Upper lobe of left lung (tissue), 6 donors: ENCODE results near the gene INTS11. TPM values are rescaled to one million over a fixed set of nuclear protein-coding genes. Genes with fewer than 3 reads are reported as not detected.
A peak's percentile ranks its signal among the peaks of the same experiment; 100 is the strongest.
"Not testable (repeated sequence)": the region's sequence is repeated elsewhere in the genome, so short reads cannot be mapped to it uniquely, and the experiment has no call there.

Source experiments
- ATAC-seq, 2 donors: fragments of 200-7000 bp; cut with Tn5 transposase; one replicate each; pipeline ENCODE4 v1.9.1; 2022; ENCODE audit warnings: mild to moderate bottlenecking in 2 of 2, moderate library complexity in 2 of 2; ENCODE audit not compliant: low FRiP score in 2 of 2
- DNase-seq, 2 donors: peaks; one replicate each; pipeline ENCODE4 v3.0.0-alpha.2; 2019 to 2020
- H3K27ac ChIP-seq, 4 donors: fragments of 200-600 bp; sonication (generic); one replicate each; pipeline ENCODE4 v1.5.1; 2016 to 2019
- H3K27me3 ChIP-seq, 4 donors: fragments of 200-600 bp; sonication (generic); one replicate each; pipeline ENCODE4 v1.5.1; 2017 to 2019
- H3K36me3 ChIP-seq, 4 donors: fragments of 200-600 bp; sonication (generic); one replicate each; pipeline ENCODE4 v1.5.1; 2016 to 2019
- H3K4me1 ChIP-seq, 4 donors: fragments of 200-600 bp; sonication (generic); one replicate each; pipeline ENCODE4 v1.5.1; 2018 to 2019
- H3K4me3 ChIP-seq, 4 donors: fragments of 200-600 bp; sonication (generic); one replicate each; pipeline ENCODE4 v1.5.1; 2017 to 2019; ENCODE audit warnings: mild to moderate bottlenecking in 2 of 4, moderate library complexity in 1 of 4
- H3K9me3 ChIP-seq, 4 donors: fragments of 200-600 bp; sonication (generic); one replicate each; pipeline ENCODE4 v1.5.1; 2018 to 2019
- EP300 ChIP-seq, 4 donors: sonication (generic); formaldehyde crosslinking; IDR thresholded peaks; one replicate each; pipeline ENCODE4 v1.5.1; 2017; ENCODE audit warnings: antibody characterized with exemption in 4 of 4, control low read depth in 2 of 4
- POLR2A ChIP-seq, 4 donors: fragments of 450-650 bp; IDR thresholded peaks; one replicate each; pipeline ENCODE4 v1.5.1; 2016 to 2017; ENCODE audit warnings: antibody characterized with exemption in 4 of 4, mild to moderate bottlenecking in 2 of 4
- POLR2AphosphoS5 ChIP-seq, 2 donors: sonication (generic); formaldehyde crosslinking; IDR thresholded peaks; one replicate each; pipeline ENCODE4 v1.5.1; 2017; ENCODE audit warnings: antibody characterized with exemption in 2 of 2
- WGBS, 2 donors: methylation state at CpG; one replicate each; pipeline ENCODE4 v1.1.5; 2017 to 2018; 5-methylcytosine and 5-hydroxymethylcytosine counted together
- total RNA-seq, 6 donors: library from RNA; depleted of rRNA in 4 of 6; stranded (reverse); fragments of >200 nt in 4 of 6; gene quantifications; one replicate each; pipeline versions ENCODE4 v1.1.0 to v1.2.1, GENCODE V29; 2016 to 2021
- TF ChIP-seq, protein P1 (sequence below), 6 experiments: fragments of 450-650 bp in 4 of 6; fragments of 200-600 bp in 2 of 6; sonication (generic) in 2 of 6; IDR thresholded peaks; one replicate each; pipeline ENCODE4 v1.5.1; 2016 to 2019; ENCODE audit warnings: antibody characterized with exemption in 6 of 6
- donor health status: DM: no; HTN: no; CAD: no; lungs with moderate emphysema.
- donor health status: DM: no; HTN: yes; CAD: no; lungs with severe emphysema.

Gene INTS11
- total RNA-seq, 6 donors from 2014 or later, result 71.7 to 267 (median 90.5) TPM

DNA sequence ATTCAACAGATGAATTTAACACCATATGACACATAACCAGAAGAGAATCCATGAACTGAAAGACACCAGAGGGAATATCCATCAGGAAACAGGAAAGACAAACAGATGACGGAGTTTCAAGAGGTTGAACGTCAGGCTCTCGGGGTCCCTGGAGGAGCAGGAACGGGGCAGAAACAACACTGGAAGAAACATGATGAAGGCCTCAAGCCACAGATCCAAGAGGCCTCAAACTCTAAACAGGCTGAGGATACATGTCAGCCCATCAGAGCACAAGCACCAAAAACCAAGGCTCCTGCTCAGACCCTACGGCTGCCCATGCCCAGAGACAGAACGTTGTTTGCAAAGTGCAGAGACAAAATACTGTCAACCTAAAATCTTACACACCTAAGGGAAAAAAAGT is 7.0 kb downstream of the INTS11 start:
- H3K27ac ChIP-seq, result peak overlapping the region in 1 of 4 donors; percentile 51
- DNase-seq, result no peak
- H3K4me3 ChIP-seq, result no peak overlapping the region
- 85 to 87% methylated on average over 6 of the region's 6 CpGs for WGBS, 2 donors
- no peak for ATAC-seq
- TF ChIP-seq POLR2A (IDR thresholded peaks at IDR 0.05), result no peak
- no peak for TF ChIP-seq POLR2AphosphoS5 (IDR thresholded peaks at IDR 0.05)
- TF ChIP-seq EP300 (IDR thresholded peaks at IDR 0.05), result no peak
- TF ChIP-seq, protein P1, sequence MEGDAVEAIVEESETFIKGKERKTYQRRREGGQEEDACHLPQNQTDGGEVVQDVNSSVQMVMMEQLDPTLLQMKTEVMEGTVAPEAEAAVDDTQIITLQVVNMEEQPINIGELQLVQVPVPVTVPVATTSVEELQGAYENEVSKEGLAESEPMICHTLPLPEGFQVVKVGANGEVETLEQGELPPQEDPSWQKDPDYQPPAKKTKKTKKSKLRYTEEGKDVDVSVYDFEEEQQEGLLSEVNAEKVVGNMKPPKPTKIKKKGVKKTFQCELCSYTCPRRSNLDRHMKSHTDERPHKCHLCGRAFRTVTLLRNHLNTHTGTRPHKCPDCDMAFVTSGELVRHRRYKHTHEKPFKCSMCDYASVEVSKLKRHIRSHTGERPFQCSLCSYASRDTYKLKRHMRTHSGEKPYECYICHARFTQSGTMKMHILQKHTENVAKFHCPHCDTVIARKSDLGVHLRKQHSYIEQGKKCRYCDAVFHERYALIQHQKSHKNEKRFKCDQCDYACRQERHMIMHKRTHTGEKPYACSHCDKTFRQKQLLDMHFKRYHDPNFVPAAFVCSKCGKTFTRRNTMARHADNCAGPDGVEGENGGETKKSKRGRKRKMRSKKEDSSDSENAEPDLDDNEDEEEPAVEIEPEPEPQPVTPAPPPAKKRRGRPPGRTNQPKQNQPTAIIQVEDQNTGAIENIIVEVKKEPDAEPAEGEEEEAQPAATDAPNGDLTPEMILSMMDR (IDR thresholded peaks at IDR 0.05), result no peak
- peaks cover 14 to 34% (median 20%) of the 10 kb centered on the region in 4 donors for H3K4me1 ChIP-seq
- no peaks in the 10 kb centered on the region for H3K9me3 ChIP-seq
- H3K27me3 ChIP-seq, result no peaks in the 10 kb centered on the region
- peaks cover 13 to 77% (median 52%) of the 10 kb centered on the region in 4 donors for H3K36me3 ChIP-seq

DNA sequence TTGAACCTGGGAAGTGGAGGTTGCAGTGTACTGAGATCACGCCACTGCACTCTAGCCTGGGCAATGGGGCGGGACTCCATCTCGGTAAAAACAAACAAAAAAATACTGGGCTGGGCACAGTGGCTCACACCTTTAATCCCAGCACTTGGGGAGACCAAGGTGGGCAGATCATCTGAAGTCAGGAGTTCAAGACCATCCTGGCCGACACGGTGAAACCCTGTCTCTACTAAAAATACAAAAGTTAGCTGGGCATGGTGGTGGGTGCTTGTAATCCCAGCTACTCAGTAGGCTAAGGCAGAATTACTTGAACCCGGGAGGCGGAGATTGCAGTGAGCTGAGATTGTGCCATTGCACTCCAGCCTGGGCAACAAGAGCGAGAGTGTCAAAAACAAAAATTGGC is 8.3 kb downstream of the INTS11 start:
- Histone ChIP-seq H3K4me1 (peaks cover 11 to 23% (median 15%) of the 10 kb centered on the region in 4 donors), H3K36me3 (peaks cover 15 to 87% (median 64%) of the 10 kb centered on the region in 4 donors)
- DNase-seq, H3K27me3 ChIP-seq, H3K27ac ChIP-seq, H3K9me3 ChIP-seq, H3K4me3 ChIP-seq, ATAC-seq: not testable (repeated sequence)
- WGBS, 2 donors, result 89 to 92% methylated on average over 8 of the region's 8 CpGs

DNA sequence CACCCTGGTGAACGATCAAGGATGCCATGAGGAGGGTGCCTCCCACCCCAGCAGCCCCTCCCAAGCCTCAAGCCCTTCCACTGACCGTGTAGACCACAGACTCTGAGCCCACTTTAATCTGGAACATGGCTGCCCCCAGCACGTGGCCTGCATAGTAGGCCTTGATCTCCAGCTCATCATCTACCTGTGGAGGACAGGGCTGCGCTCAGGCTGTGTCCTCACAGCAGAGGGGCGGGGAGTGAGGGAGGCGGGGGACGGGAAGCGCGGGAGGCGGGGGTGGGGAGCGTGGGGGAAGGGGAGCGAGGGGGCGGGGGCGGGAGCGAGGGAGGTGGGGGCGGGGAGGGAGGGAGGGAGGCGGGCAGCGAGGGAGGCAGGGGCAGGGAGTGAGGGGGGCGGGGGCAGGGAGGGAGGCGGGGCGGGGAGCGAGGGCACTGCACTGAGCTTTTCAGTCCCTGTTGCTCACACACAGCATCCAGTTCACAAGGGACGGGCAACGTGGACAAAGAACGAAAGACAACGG is 9.0 kb downstream of the INTS11 start:
- Histone ChIP-seq H3K36me3 (peaks cover 19 to 89% (median 68%) of the 10 kb centered on the region in 4 donors), H3K4me3 (no peak overlapping the region), H3K4me1 (peaks cover 9 to 16% (median 15%) of the 10 kb centered on the region in 4 donors), H3K27me3 (no peaks in the 10 kb centered on the region), H3K9me3 (no peaks in the 10 kb centered on the region), H3K27ac (no peak overlapping the region)
- WGBS, 2 donors, result 81 to 85% methylated on average over 9 to 14 of the region's 26 CpGs
- TF ChIP-seq, protein P1 (IDR thresholded peaks at IDR 0.05), result no peak
- TF ChIP-seq POLR2AphosphoS5 (IDR thresholded peaks at IDR 0.05) (no peak), EP300 (IDR thresholded peaks at IDR 0.05) (no peak), POLR2A (IDR thresholded peaks at IDR 0.05) (no peak)
- ATAC-seq, result no peak
- no peak for DNase-seq

DNA sequence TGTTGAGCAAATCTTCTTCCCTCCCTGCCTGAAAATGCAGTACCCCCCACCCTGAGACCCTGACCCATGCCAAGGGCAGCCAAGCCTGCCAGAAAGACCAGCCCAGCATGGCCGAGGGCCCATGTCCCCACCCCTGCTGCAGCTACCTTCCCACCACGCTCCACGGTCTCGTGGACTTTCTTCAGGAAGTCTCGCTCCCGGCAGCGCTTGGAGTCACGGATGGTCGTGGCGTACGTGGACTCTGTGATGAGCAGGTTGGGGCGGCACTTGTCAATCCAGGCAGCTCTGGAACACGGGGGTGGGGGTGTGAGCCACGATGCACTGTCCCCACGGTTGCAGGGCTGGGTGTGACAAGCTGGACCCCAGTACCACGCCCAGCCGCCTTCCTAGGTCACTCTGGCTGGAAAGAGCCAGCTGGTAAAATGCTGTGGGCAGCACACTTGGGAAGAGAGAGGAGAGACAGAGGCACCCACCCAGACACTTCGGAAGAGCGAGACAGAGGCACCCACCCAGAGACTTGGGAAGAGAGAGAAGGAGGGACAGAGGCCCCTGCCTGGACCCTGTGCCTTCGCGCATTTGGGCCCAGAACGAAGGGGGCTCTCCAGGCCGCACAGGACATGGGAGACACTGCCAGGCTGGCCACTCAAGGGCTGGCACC is 9.7 kb downstream of the INTS11 start:
- H3K36me3 ChIP-seq, result peaks cover 19 to 87% (median 67%) of the 10 kb centered on the region in 4 donors
- H3K9me3 ChIP-seq, result no peaks in the 10 kb centered on the region
- H3K4me1 ChIP-seq, result peaks cover 11 to 21% (median 17%) of the 10 kb centered on the region in 4 donors
- no peaks in the 10 kb centered on the region for H3K27me3 ChIP-seq
- ATAC-seq (no peak), DNase-seq (no peak)
- H3K27ac ChIP-seq, result no peak overlapping the region
- no peak overlapping the region for H3K4me3 ChIP-seq
- TF ChIP-seq, protein P1 (IDR thresholded peaks at IDR 0.05), result no peak
- TF ChIP-seq EP300 (IDR thresholded peaks at IDR 0.05) (no peak), POLR2AphosphoS5 (IDR thresholded peaks at IDR 0.05) (no peak), POLR2A (IDR thresholded peaks at IDR 0.05) (no peak)
- 93 to 97% methylated on average over 21 to 22 of the region's 23 CpGs for WGBS, 2 donors

DNA sequence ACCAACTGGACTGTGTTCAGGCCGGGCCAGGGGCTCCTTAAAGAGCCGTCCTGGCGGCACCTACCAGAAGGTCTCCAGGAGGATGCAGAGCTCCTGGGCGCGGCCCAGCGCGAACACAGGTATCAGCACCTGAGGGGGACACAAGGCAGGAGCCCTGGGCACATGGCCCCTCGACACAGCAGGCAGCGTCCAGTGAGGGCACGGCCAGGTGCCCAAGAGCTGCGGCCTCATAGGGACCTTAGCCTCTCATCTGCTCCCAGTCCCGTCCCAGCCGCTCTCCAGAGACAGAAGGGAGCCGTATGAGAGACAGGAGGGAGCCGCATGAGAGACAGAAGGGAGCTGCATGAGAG is 10.2 kb downstream of the INTS11 start:
- Histone ChIP-seq H3K4me3 (no peak overlapping the region), H3K4me1 (peaks cover 17 to 27% (median 23%) of the 10 kb centered on the region in 4 donors), H3K27ac (no peak overlapping the region), H3K27me3 (no peaks in the 10 kb centered on the region), H3K36me3 (peaks cover 19 to 81% (median 63%) of the 10 kb centered on the region in 4 donors), H3K9me3 (no peaks in the 10 kb centered on the region)
- DNase-seq, result no peak
- 81 to 90% methylated on average over 3 to 15 of the region's 15 CpGs for WGBS, 2 donors
- no peak for ATAC-seq
- TF ChIP-seq, protein P1 (IDR thresholded peaks at IDR 0.05), result no peak
- TF ChIP-seq POLR2A (IDR thresholded peaks at IDR 0.05) (no peak), EP300 (IDR thresholded peaks at IDR 0.05) (no peak), POLR2AphosphoS5 (IDR thresholded peaks at IDR 0.05) (no peak)
